Omental fat pad (tissue), 4 donors: ENCODE results near the gene SDK1. TPM values are rescaled to one million over a fixed set of nuclear protein-coding genes. Genes with fewer than 3 reads are reported as not detected.

Source experiments
- ATAC-seq: fragments of 150-250 bp; one replicate; pipeline ENCODE4 v1.9.1; 2016; ENCODE audit warnings: mild to moderate bottlenecking, moderate library complexity; ENCODE audit not compliant: low FRiP score
- DNase-seq: peaks from one replicate; pipeline ENCODE4 v3.0.0-alpha.2; 2019; ENCODE audit warnings: low spot score
- CTCF ChIP-seq, 3 donors: fragments of 450-650 bp; IDR thresholded peaks; one replicate each; pipeline ENCODE4 v1.5.1; 2016 to 2017; ENCODE audit warnings: antibody characterized with exemption in 3 of 3, mild to moderate bottlenecking in 3 of 3, moderate library complexity in 2 of 3
- total RNA-seq, 4 donors: library from RNA; depleted of rRNA; stranded (reverse); fragments of >200 nt; gene quantifications; one replicate each; pipeline ENCODE4 v1.1.0, GENCODE V29; 2016

SDK1 gene
- total RNA-seq, 4 donors from 2014 or later: 2.5 to 14.7 (median 5.4) TPM

GRCh38 chr7:4074407-4074806 is 773.4 kb downstream of the SDK1 start:
- no peak for ATAC-seq
- no peak for DNase-seq
- no peak for TF ChIP-seq CTCF (IDR thresholded peaks at IDR 0.05)

- DNase-seq (no peak), ATAC-seq (no peak)
- no peak for TF ChIP-seq CTCF (IDR thresholded peaks at IDR 0.05)
These were observed 773.9 kb downstream of the SDK1 start for GRCh38 chr7:4074994-4075393.

- DNase-seq (no peak), ATAC-seq (no peak)
- no peak for TF ChIP-seq CTCF (IDR thresholded peaks at IDR 0.05)
These were observed 775.7 kb downstream of the SDK1 start for GRCh38 chr7:4076701-4077294.

GRCh38 chr7:4077980-4078379 is 776.9 kb downstream of the SDK1 start:
- no peak for ATAC-seq
- DNase-seq: no peak
- no peak for TF ChIP-seq CTCF (IDR thresholded peaks at IDR 0.05)

- DNase-seq: no peak
- ATAC-seq: no peak
- no peak for TF ChIP-seq CTCF (IDR thresholded peaks at IDR 0.05)
These were observed 777.5 kb downstream of the SDK1 start for GRCh38 chr7:4078580-4078979.

DNA sequence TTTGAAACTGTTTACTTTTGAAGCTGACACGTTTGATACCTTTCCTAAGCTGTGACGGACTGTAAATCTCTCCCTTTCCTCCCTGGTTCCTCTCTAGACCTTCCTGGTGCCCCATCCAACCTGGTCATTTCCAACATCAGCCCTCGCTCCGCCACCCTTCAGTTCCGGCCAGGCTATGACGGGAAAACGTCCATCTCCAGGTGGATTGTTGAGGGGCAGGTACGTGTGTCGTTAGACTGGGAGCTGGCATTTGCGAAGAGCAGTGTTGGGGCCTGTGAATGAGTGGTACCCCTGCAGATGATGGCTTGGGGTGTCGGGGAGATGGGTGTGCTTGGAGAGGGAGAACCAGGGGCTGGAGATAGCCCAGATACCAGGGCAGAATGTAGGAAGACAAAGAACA is 778.3 kb downstream of the SDK1 start:
- TF ChIP-seq CTCF (IDR thresholded peaks at IDR 0.05): no peak
- DNase-seq: no peak
- ATAC-seq: no peak

DNA sequence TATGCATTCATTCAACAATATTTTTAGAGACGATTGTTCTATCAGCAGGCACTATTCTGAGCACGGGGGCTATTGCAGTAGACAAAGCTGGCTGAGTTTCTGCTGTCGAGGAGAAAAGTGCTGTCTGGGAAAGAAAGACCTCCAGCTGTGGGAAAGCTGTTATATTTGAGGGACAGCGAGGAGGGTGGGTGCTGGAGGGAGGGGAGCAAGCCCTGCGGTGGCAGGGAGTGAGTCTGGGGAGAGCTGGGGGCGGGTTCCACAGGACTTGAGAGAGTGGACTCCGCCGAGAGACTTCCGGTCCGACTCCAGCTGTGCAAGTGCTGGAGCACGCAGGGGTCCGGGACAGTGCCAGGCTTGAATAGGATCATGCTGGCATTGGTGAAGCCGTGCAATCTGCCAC is 778.9 kb downstream of the SDK1 start:
- DNase-seq (no peak), ATAC-seq (no peak)
- TF ChIP-seq CTCF (IDR thresholded peaks at IDR 0.05): no peak
